Measurements from ENCODE around the gene APOBR. TPM values are rescaled to one million over a fixed set of nuclear protein-coding genes. Genes with fewer than 3 reads are reported as not detected.

The APOBR gene
- total and polyA plus RNA-seq, 8 donors: 0.83 to 86.9 (median 1.1) TPM; not detected in 2

GRCh38 chr16:28501258-28502232 is 7.1 kb downstream of the APOBR start:
- Histone ChIP-seq H3K27me3 (peaks cover 0 to 8% (median 0%) of the 10 kb centered on the region in 3 donors), H3K4me1 (peaks cover 0 to 7% (median 0%) of the 10 kb centered on the region in 4 donors), H3K27ac (no peak overlapping the region), H3K36me3 (peaks cover 0 to 7% (median 0%) of the 10 kb centered on the region in 4 donors), H3K9me3 (no peaks in the 10 kb centered on the region), H3K4me3 (no peak overlapping the region)
- intact Hi-C loops (cut with DNase I; ENCODE audit: low total_unique reads): no loop called here
- WGBS, 5 donors: 84 to 92% (median 87%) methylated on average over 19 of the region's 19 CpGs
- no peak for DNase-seq
- TF ChIP-seq POLR2AphosphoS5 (IDR thresholded peaks at IDR 0.05) (no peak), CTCF (IDR thresholded peaks at IDR 0.05) (no peak), POLR2A (IDR thresholded peaks at IDR 0.05) (no peak), EP300 (IDR thresholded peaks at IDR 0.05) (no peak)

- peaks cover 0 to 3% (median 0%) of the 10 kb centered on the region in 4 donors for H3K4me1 ChIP-seq
- no peak overlapping the region for H3K27ac ChIP-seq
- H3K9me3 ChIP-seq: no peaks in the 10 kb centered on the region
- 65 to 71% (median 70%) methylated on average over 2 of the region's 2 CpGs for WGBS, 5 donors
- TF ChIP-seq CTCF (IDR thresholded peaks at IDR 0.05): no peak
- TF ChIP-seq POLR2A (IDR thresholded peaks at IDR 0.05): no peak
- no peak for TF ChIP-seq POLR2AphosphoS5 (IDR thresholded peaks at IDR 0.05)
- TF ChIP-seq EP300 (IDR thresholded peaks at IDR 0.05): no peak
- intact Hi-C loops (cut with DNase I; ENCODE audit: low total_unique reads): no loop called here
- peaks cover 0 to 13% (median 0%) of the 10 kb centered on the region in 3 donors for H3K27me3 ChIP-seq
- H3K36me3 ChIP-seq: peaks cover 0 to 7% (median 0%) of the 10 kb centered on the region in 4 donors
- H3K4me3 ChIP-seq: no peak overlapping the region
- no peak for DNase-seq
These were observed 7.8 kb downstream of the APOBR start for GRCh38 chr16:28502290-28502689.

- intact Hi-C loops (cut with DNase I; ENCODE audit: low total_unique reads): no loop called here
- 79 to 87% (median 82%) methylated on average over 8 to 15 of the region's 15 CpGs for WGBS, 5 donors
These were observed 9.2 kb downstream of the APOBR start for GRCh38 chr16:28503470-28504259.

GRCh38 chr16:28504707-28505404 is 10.4 kb downstream of the APOBR start:
- intact Hi-C loops (cut with DNase I; ENCODE audit: low total_unique reads): no loop called here
- 50 to 80% (median 66%) methylated on average over 7 to 8 of the region's 8 CpGs for WGBS, 5 donors
- no peak overlapping the region for H3K27ac ChIP-seq
- TF ChIP-seq POLR2A (IDR thresholded peaks at IDR 0.05) (no peak), EP300 (IDR thresholded peaks at IDR 0.05) (no peak), CTCF (IDR thresholded peaks at IDR 0.05) (no peak), POLR2AphosphoS5 (IDR thresholded peaks at IDR 0.05) (no peak)
- no peaks in the 10 kb centered on the region for H3K36me3 ChIP-seq
- H3K4me3 ChIP-seq: no peak overlapping the region
- no peaks in the 10 kb centered on the region for H3K9me3 ChIP-seq
- H3K4me1 ChIP-seq: peaks cover 0 to 14% (median 0%) of the 10 kb centered on the region in 4 donors
- DNase-seq: no peak
- H3K27me3 ChIP-seq: peaks cover 0 to 20% (median 0%) of the 10 kb centered on the region in 3 donors

More at GRCh38 chr16:28503470-28504259, 9.2 kb downstream of the APOBR start:
- Histone ChIP-seq H3K27me3 (peaks cover 0 to 20% (median 0%) of the 10 kb centered on the region in 3 donors), H3K27ac (no peak overlapping the region), H3K4me3 (no peak overlapping the region), H3K4me1 (peaks cover 0 to 14% (median 0%) of the 10 kb centered on the region in 4 donors), H3K9me3 (no peaks in the 10 kb centered on the region), H3K36me3 (no peaks in the 10 kb centered on the region)
- no peak for TF ChIP-seq POLR2A (IDR thresholded peaks at IDR 0.05)
- no peak for DNase-seq
